ENCODE measurements around the gene AUTS2.

Gene AUTS2

GRCh38 chr7:70680743-70681468 lies 1082.6 kb downstream of the AUTS2 start:
- H3K4me1 ChIP-seq (ENCODE audit: control insufficient read depth in 1 of 2, insufficient read depth in 1 of 2, low read depth in 1 of 2, low read length in 1 of 2), result no peaks in the 10 kb centered on the region
- no peak for TF ChIP-seq CTCF (IDR thresholded peaks at IDR 0.05)
- no peak overlapping the region for H3K4me3 ChIP-seq (ENCODE audit: low read depth in 1 of 2, low read length in 1 of 2)
- H3K27ac ChIP-seq, result no peak overlapping the region
- H3K9me3 ChIP-seq, result no peaks in the 10 kb centered on the region
- H3K27me3 ChIP-seq, result no peaks in the 10 kb centered on the region
- no peaks in the 10 kb centered on the region for H3K36me3 ChIP-seq

GRCh38 chr7:70681469-70682350 lies 1083.4 kb downstream of the AUTS2 start:
- H3K4me1 ChIP-seq (ENCODE audit: control insufficient read depth in 1 of 2, insufficient read depth in 1 of 2, low read depth in 1 of 2, low read length in 1 of 2), result no peaks in the 10 kb centered on the region
- no peaks in the 10 kb centered on the region for H3K36me3 ChIP-seq
- H3K27me3 ChIP-seq, result no peaks in the 10 kb centered on the region
- H3K9me3 ChIP-seq, result no peaks in the 10 kb centered on the region
- H3K4me3 ChIP-seq (ENCODE audit: low read depth in 1 of 2, low read length in 1 of 2), result no peak overlapping the region
- H3K27ac ChIP-seq, result no peak overlapping the region
- TF ChIP-seq CTCF (IDR thresholded peaks at IDR 0.05), result no peak

GRCh38 chr7:70684173-70684572 lies 1085.9 kb downstream of the AUTS2 start:
- Histone ChIP-seq H3K4me3 (ENCODE audit: low read depth in 1 of 2, low read length in 1 of 2) (no peak overlapping the region), H3K4me1 (ENCODE audit: control insufficient read depth in 1 of 2, insufficient read depth in 1 of 2, low read depth in 1 of 2, low read length in 1 of 2) (no peaks in the 10 kb centered on the region), H3K27ac (no peak overlapping the region), H3K36me3 (no peaks in the 10 kb centered on the region), H3K27me3 (no peaks in the 10 kb centered on the region), H3K9me3 (no peaks in the 10 kb centered on the region)
- no peak for TF ChIP-seq CTCF (IDR thresholded peaks at IDR 0.05)

- Histone ChIP-seq H3K27me3 (peaks cover 85% of the 10 kb centered on the region), H3K4me1 (ENCODE audit: control insufficient read depth in 1 of 2, insufficient read depth in 1 of 2, low read depth in 1 of 2, low read length in 1 of 2) (peaks cover 7% of the 10 kb centered on the region in 2 experiments), H3K9me3 (no peaks in the 10 kb centered on the region), H3K4me3 (ENCODE audit: low read depth in 1 of 2, low read length in 1 of 2) (no peak overlapping the region), H3K27ac (no peak overlapping the region), H3K36me3 (no peaks in the 10 kb centered on the region)
- no peak for TF ChIP-seq CTCF (IDR thresholded peaks at IDR 0.05)
Measured at GRCh38 chr7:70693321-70693685, 1095.0 kb downstream of the AUTS2 start.

- Histone ChIP-seq H3K9me3 (no peaks in the 10 kb centered on the region), H3K4me3 (ENCODE audit: low read depth in 1 of 2, low read length in 1 of 2) (no peak overlapping the region), H3K27ac (no peak overlapping the region), H3K27me3 (peaks cover 90% of the 10 kb centered on the region), H3K36me3 (no peaks in the 10 kb centered on the region), H3K4me1 (ENCODE audit: control insufficient read depth in 1 of 2, insufficient read depth in 1 of 2, low read depth in 1 of 2, low read length in 1 of 2) (peaks cover 7% of the 10 kb centered on the region in 2 experiments)
- no peak for TF ChIP-seq CTCF (IDR thresholded peaks at IDR 0.05)
Measured at GRCh38 chr7:70693686-70694433, 1095.6 kb downstream of the AUTS2 start.

Measured in neutrophil (primary cell).